Putamen (tissue), 1 donor: Measurements from ENCODE around the gene ISX.
A peak's percentile ranks its signal among the peaks of the same experiment; 100 is the strongest.
"Not testable (repeated sequence)": the region's sequence is repeated elsewhere in the genome, so short reads cannot be mapped to it uniquely, and the experiment has no call there.

Source experiments
- DNase-seq: peaks from one replicate; pipeline ENCODE4 v3.0.0-alpha.2; 2016; ENCODE audit warnings: low spot score

Gene ISX

DNA sequence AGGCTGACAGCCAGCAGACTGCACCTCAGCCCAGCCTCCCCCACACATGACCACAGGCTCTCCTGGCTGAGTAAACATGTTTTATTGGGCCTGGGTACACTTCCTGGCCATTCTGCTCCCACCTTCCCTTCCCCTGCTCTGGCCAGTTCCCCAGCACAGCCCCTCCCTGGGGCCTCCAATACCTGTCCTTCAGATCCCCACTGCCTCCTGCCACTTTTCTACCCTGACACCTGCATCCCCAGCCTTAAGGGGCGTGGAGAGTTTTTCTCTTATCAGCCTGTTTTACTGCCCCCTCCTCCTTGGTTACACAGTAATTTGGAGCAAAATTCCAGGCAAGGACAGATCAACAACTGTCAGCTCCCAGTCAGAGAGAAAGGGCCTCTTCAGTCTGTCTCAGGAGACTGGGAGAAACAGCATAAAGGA is at the start of gene ISX:
Gene ISX (plus strand): TSS at position 363 of the 423 bp plus-strand sequence. CDS start 930 bp downstream, outside the sequence.
- no peak for DNase-seq

DNA sequence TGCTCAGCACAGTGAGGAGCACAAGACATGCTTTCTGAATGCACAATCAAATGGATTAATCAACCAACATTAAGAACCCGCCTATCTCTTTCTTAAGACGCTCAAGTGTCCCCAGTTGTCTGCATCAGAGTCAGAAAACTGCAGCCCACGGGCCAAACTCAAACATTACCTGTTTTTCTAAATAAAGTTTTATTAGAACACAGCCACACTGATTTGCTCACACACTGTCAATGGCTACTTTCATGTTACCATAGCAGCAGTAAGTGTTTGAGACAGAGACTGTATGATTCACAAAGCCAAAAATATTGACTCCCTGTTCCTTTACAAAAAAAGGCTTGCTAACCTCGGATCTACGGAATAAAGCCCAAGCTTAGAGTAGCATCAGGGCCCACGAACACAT is 49.0 kb upstream of the ISX start:
- no peak for DNase-seq

DNA sequence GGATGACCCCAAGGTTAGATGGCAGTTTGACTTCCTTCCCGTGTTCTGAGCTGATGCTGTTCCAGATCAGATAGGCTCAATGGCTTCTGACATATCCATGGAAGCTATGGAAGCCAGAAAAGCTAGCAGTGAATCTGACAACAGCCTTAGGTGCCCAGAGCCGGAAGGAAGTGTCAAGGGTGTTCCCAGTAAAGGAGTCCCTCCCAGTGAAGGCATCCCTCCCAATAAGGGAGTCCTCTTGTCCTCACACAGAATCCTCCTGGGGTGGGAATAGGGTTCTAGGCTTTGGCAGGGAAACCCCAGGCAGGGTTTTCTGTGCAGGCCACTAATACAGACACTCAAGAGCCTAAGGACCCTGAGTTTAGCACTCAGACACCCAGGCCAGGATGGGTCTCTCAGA is 47.0 kb upstream of the ISX start:
- DNase-seq, result no peak

DNA sequence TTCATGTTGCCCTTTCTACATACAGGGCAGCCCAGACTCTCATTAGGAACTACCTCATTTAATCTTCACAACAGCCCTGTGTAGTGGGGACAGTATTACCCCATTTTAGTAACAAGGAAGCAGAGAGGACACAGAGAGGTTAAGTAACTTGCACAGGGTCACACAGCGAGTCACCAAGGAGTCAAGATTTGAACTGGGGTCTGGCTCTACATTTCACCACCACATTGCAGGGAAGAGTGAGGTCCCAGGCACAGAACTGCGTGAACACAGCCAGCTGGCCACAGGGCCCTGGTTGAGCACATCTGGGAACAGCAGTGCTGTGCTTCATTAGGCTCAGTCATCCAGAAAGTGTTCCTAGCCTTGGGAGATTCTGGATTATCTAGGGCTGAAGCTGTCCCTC is 45.4 kb upstream of the ISX start:
- no peak for DNase-seq

DNA sequence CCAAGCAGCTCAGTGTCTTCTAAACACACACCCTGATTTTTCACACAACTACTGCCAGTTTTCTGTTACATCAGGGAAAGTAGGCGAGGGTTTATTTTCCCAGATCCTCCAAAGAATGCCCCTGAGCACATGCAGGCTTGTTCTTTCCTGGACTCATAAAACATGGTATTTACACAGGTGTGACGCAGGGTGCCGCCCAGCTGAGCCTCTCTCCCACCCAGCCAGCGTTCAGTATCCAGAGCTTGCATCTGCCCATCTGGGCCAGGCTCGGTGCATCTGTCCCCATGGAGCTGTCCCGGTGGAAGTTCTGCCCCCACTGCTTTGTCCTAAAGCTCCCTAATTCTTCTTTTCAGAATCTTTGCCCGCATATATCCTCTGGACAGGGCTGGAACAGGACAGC is 44.8 kb upstream of the ISX start:
- DNase-seq, result no peak

GRCh38 chr22:35022291-35022690 is 43.7 kb upstream of the ISX start:
- no peak for DNase-seq

GRCh38 chr22:35023692-35024363 is 42.1 kb upstream of the ISX start:
- DNase-seq, result peak; percentile 25

GRCh38 chr22:35024364-35024692 is 41.6 kb upstream of the ISX start:
- DNase-seq, result no peak

DNA sequence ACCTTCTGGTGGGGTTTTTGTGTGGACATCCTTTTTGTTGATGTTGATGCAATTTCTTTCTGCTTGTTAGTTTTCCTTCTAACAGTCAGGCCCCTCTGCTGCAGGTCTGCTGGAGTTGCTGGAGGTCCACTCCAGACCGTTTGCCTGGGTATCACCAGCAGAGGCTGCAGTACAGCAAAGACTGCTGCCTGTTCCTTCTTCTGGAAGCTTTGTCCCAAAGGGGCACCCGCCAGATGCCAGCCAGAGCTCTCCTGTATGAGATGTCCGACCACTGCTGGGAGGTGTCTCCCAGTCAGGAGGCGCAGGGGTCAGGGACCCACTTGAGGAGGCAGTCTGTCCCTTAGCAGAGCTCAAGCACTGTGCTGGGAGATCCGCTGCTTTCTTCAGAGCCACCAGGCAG is 35.8 kb upstream of the ISX start:
- not testable (repeated sequence) for DNase-seq

DNA sequence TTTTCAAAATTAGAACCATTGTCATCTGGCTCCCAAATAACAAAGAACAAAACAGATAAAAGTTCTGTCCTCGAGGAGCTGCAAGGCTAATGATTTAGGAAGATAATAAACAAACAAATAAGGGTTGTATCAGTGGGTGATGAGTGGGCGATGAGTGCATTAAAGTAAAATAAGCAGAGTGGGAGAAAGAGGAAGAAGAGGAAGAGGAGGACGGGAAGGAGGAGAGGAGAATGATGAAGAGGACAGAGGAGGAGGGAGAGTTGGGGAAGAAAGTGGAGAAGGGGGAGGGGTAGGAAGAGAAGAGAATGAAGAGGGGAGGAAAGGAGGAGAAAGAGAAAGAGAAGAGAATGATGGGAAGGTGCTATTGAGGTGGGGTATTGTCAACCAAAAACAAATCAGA is 33.4 kb upstream of the ISX start:
- DNase-seq, result no peak

DNA sequence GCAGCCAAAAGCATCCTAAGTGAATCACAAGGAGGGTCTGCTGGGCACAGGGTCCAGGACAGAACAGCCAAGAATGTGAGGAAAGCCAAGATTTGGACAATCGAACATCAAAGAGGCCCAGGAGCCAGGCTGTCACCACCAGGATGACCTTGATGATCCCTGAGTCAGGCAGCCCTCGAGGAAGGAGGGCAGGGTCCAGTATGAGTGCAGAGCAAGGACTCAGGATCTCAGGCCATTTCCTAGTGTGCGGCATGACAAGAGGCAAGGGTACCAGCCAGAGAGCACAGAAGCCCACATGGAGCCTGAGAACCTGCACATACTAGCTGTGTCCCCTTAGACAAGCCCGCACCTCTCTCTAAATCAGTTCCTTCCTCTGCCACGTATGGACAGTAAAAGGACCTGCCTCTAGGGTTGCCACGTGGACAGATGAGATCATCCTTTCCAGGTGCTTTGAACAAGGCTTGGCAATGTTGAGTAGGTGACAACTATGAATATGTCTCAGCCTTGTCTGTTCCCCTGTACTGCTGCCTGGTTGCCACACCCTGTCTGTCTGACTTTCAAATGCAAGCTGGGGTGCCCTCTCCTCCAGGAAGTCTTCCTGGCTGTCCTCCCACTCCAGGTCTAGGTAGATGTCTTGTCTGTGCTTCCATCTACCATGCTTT is 32.2 kb upstream of the ISX start:
- no peak for DNase-seq

- no peak for DNase-seq
Observed at GRCh38 chr22:35034963-35035362, 31.0 kb upstream of the ISX start.

GRCh38 chr22:35037089-35037488 is 28.9 kb upstream of the ISX start:
- DNase-seq, result no peak

DNA sequence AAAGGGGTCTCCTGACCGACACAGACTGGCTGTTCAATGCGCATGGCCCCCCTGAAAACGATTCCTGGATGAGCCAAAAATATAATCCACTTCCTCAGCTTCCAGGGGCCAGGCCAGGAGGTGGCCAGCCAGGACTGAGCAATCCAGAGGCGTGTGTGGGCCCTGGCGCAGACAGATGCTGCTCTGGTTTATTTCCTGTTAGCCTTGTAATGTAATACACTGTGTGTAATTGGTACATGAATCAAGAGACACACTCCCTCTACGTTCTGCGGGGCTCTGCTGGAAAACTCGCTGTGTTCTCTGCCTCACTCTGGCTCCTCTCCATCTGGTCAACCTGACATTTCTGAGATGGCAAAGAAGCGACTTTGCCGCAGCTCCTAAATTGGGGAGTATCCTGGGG is 26.3 kb upstream of the ISX start:
- DNase-seq, result no peak

DNA sequence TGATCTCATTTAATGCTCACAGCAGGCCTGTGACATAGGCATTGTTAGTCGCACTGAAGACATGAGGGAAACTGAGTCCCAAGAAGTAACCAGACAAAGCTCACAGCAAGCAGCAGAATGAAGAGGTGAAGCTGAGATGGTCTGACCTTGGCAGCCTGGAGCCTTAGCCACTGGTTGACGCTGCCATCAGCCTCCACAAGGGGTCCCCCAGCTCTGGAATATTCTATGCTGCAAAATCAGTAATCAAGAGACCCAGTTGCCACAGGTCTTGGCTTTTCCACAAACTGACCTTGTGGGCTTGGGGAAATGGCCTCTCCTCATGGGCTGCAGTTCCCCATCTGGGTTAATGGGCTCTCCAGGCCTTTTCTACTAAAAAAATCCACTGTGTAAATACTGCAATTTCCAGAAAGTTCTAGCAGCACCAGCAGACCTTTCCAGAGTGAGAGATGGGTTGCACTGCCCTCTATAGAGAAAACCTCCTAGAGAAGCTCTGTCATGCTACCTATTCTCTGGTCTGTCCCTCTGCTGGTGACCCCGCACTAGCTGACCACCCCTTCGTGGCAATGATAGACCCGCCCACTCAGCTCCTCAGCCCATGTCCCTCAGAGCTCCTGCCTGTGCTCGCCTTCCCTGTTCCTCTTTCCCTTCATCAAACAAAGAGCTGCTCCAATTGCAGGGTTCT is 22.6 kb upstream of the ISX start:
- no peak for DNase-seq

GRCh38 chr22:35043934-35044319 is 22.0 kb upstream of the ISX start:
- no peak for DNase-seq

GRCh38 chr22:35044607-35045390 is 21.2 kb upstream of the ISX start:
- no peak for DNase-seq

DNA sequence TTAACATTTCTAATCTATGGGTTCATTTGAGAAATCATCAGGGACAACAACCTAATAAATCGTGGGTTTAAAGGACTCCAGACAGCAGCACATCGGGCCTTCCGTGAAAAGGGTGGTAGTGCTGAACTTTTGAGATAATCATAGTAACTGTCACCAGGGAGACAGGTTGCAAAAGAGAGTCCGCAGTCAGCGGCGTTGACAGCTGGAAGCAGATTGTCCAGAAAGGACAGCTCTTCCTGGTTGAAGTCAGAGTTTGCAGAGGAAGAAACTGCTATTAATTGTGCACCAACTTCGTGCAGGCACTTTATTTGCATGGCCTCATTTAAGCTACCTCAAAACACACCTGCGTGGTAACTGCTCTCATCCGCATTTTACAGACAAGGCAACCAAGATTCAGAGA is 20.5 kb upstream of the ISX start:
- no peak for DNase-seq

DNA sequence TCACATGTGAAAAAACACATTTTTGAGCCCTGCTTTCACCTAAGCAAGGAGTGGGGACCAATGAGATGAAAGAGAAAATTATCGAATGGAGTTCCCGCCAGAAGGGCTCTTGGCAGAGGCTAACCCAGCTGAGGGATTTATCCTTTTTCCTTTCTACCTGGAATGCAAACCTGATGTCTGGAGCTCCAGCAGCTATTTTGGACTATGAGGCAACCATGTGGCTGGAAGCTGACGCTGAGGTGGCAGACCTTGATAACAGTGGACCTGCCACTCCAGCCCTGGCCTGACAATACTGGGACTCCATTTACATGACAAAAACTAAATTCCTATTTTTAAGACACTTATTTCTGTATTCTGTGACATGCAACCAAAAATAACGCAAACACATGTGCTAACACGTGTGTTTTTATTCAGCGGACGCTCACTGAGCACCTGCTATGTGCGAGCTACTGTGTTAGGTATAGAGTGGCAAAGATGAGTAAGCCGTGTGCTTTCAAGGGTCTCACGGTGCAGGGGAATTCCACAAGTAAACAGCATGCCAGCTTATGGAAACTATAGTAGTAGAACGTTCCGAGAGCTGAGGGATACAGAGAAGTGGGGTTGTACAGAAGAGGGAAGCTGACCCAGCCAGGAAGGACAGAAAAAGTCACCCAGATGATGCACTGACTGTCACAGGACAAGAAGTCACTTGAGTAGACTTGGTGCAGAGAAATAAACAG is 19.1 kb upstream of the ISX start:
- DNase-seq, result no peak

DNA sequence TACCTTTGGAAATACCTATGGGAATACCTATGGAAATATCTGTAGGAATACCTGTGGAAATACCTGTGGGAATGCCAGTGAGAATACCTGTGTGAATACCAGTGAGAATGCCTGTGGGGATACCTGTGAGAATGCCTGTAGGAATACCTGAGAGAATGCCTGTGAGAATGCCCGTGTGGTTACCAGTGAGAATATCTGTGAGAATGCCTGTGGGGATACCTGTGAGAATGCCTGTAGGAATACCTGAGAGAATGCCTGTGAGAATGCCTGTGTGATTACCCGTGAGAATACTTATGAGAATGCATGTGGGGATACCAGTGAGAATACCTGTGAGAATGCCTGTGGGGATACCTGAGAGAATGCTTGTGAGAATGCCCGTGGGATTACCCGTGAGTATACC is 15.9 kb upstream of the ISX start:
- DNase-seq, result not testable (repeated sequence)

DNA sequence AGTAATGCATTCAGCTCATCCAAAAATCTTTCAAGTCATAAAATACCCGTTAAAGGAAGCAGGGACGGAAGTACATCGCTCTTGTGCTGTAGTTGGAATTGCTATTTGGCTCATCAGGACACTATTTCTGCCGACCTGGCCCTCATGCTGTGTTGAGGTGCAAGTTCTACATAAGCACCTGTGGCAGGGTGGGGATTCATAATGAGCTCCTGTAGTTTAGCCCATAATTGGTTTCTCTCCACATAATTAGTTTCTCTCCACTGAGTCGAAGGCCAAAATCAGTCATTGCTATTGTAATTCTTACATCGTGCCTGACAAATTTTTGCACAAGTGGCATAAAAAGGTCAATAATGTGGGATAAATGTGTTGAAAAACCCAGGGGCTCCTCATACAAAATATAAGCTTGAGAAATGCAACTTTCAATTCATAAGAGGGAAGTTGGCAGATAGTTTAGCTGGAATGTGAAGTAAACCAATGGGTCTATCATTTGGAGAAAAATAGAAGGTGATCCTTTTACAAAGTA is 14.9 kb upstream of the ISX start:
- DNase-seq, result no peak

- DNase-seq, result no peak
Observed at GRCh38 chr22:35051791-35052190, 14.2 kb upstream of the ISX start.
